Keratinocyte (primary cell): ENCODE data around the gene MTA3.

ENCODE experiments used
- CTCF ChIP-seq, 3 experiments: IDR thresholded peaks in 1 of 3; conservative IDR thresholded peaks in 1 of 3; optimal IDR thresholded peaks in 1 of 3; 2 replicates in 2 of 3; 3 replicates in 1 of 3; pipeline versions ENCODE3 to v1.5.1; 2011; ENCODE audit warnings: low read length in 3 of 3, mild to moderate bottlenecking in 3 of 3, moderate library complexity in 2 of 3, control low read depth in 1 of 3, inconsistent platforms in 1 of 3; ENCODE audit not compliant: insufficient read depth in 2 of 3; ENCODE audit errors: extremely low read depth in 1 of 3
- EZH2 ChIP-seq: IDR thresholded peaks from one replicate; pipeline ENCODE4 v1.6.1; 2012; ENCODE audit warnings: inconsistent platforms, mild to moderate bottlenecking, low read length, moderate library complexity

- TF ChIP-seq CTCF (optimal IDR thresholded peaks at IDR 0.05 in 1 of 3, IDR thresholded peaks at IDR 0.05 in 1 of 3, conservative IDR thresholded peaks at IDR 0.05 in 1 of 3; ENCODE audit: extremely low read depth in 1 of 3, insufficient read depth in 2 of 3, low read length in 3 of 3), result no peak
- no peak for TF ChIP-seq EZH2
These were observed 46.4 kb downstream of the MTA3 start for GRCh38 chr2:42614838-42615237.
